Measurements from ENCODE around the gene ATRAID.

Gene ATRAID

DNA sequence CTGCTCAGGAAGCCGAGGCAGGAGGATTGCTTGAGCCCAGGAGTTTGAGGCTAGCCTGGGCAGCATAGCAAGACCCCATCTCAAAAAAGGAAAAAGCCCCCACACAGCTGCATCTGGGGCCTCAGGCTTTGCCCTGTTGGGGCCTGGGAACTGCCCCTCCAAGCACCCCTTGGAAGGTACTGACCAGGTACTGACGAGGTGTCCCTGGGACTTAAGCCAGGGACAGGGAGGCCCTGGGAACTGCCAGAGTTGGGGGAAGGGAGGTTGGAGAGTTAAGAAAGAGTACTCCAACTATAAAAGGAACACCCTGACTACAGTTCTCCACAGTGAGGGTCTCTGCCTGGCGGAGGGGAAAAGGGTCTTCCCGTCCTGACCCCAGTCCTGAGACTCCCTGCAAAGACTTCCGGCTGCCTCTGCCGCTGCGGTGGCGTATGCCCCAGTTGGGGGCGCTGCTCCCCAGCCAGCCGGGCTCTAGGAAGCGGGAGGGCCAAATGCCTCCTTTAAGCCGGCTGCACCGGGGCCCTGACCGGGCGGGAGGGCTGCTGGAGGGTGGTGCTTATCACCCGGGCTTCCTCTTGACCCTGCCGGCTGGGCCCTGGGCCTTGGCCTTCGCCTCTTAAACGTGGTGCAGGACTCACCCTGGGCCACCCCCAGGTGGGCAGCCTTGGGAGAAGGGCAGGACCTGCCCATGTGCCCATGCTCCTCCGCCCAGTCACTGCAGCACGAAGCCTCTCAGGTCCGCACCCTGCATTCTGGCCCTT, 38.2 kb downstream of the ATRAID start:
- peak in 1 of 2 donors; percentile 49 for DNase-seq (ENCODE audit: low read depth in 1 of 2, low spot score in 1 of 2)

DNA sequence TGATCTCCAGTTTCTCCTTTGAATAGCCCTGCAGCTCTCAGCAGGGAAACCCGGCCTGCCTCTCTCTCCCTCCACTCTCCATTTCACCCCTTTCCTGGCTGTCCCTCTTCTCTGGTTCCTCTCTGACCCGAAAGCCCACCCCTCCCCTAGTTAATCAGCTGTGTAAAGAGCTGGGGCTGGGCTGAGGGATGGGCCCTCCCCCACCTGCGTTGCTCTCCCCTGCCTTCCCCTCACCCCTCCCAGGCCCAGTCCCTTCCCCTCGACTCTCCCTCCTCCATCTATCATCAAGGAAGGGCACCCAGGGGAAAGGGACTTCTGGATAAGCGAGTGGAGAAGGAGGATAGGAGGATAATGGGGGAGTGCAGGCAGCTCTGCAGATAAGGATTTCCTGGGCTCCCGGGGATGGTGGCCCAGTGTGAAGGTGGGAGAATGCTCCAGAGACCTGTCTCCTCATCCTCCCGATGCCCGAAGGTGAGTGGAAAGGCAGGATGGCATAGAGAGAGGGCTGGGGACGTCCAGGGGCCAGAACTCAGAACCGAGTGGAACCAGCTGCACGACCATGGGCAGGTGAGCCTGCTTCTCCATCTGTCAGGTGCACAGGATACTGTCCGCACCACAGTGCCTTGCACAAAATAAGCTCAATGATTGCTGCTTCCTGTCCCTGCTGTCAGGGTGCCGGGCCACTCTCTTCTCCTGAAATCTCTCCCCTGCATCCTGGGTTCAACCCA, 39.0 kb downstream of the ATRAID start:
- no peak for DNase-seq (ENCODE audit: low read depth in 1 of 2, low spot score in 1 of 2)

- DNase-seq (ENCODE audit: low read depth in 1 of 2, low spot score in 1 of 2), result no peak
Measured at GRCh38 chr2:27251766-27252165, 39.9 kb downstream of the ATRAID start.

DNA sequence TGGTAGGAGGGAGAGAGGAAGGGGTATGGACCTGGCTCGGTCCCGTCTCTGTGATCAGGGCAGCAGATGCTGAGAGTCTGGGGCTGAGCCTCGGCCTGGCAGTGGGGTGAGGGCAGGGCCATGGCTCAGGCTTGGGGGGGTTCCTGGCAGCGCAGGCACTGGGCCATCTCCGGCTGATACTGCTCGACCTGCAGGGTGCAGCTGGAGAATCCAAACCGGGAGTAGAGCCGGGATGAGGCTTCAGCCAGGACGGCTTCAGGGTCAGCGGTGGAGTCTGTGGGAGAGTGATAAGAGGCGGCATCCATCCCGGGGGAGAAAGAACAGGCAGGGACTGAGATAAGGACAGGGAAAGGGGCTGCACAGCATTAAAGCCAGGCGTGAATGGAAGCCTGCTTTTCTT, 43.3 kb downstream of the ATRAID start:
- no peak for DNase-seq (ENCODE audit: low read depth in 1 of 2, low spot score in 1 of 2)

GRCh38 chr2:27255660-27256059, 43.8 kb downstream of the ATRAID start:
- DNase-seq (ENCODE audit: low read depth in 1 of 2, low spot score in 1 of 2), result no peak

DNA sequence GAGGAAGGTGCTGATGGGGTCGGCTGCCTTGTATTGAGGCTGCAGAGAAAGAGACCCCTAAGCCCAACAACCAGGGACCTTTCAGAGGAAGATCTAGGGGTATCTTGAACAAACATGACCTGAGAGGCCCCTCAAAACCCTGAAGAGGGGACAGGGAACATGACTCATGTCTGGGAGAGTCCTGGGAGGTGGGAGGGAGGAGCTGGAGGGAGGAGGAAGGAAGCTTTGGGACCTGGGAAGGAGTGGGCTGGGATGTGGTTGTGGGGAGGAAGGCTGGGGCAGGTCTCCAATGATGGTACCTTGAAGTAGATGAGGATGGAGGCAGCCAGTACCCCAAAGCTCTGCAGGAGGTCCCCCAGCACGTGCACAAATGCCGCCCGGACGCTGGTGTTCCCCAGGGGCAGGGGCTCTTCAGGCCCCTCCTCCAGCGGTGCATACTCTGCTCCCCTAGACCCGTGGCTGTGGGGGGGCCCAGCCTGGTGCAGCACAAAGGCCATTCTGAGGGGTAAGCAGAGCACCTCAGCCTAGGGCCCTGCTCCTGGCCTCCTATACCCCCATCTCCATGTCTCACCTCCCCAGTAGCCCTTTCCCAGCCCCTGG, 45.1 kb downstream of the ATRAID start:
- DNase-seq (ENCODE audit: low read depth in 1 of 2, low spot score in 1 of 2), result no peak

- no peak for DNase-seq (ENCODE audit: low read depth in 1 of 2, low spot score in 1 of 2)
Measured at GRCh38 chr2:27258051-27258450, 46.2 kb downstream of the ATRAID start.

GRCh38 chr2:27261241-27261925, 49.5 kb downstream of the ATRAID start:
- no peak for DNase-seq (ENCODE audit: low read depth in 1 of 2, low spot score in 1 of 2)

- no peak for DNase-seq (ENCODE audit: low read depth in 1 of 2, low spot score in 1 of 2)
Measured at GRCh38 chr2:27261926-27262298, 50.1 kb downstream of the ATRAID start.

GRCh38 chr2:27262379-27263286, 50.8 kb downstream of the ATRAID start, which contains the start of gene SLC30A3:
SLC30A3 (minus strand) TSS chr2:27263047; CDS start chr2:27262906, 141 bp downstream.
- DNase-seq (ENCODE audit: low read depth in 1 of 2, low spot score in 1 of 2), result peak; percentile 44 to 57

DNA sequence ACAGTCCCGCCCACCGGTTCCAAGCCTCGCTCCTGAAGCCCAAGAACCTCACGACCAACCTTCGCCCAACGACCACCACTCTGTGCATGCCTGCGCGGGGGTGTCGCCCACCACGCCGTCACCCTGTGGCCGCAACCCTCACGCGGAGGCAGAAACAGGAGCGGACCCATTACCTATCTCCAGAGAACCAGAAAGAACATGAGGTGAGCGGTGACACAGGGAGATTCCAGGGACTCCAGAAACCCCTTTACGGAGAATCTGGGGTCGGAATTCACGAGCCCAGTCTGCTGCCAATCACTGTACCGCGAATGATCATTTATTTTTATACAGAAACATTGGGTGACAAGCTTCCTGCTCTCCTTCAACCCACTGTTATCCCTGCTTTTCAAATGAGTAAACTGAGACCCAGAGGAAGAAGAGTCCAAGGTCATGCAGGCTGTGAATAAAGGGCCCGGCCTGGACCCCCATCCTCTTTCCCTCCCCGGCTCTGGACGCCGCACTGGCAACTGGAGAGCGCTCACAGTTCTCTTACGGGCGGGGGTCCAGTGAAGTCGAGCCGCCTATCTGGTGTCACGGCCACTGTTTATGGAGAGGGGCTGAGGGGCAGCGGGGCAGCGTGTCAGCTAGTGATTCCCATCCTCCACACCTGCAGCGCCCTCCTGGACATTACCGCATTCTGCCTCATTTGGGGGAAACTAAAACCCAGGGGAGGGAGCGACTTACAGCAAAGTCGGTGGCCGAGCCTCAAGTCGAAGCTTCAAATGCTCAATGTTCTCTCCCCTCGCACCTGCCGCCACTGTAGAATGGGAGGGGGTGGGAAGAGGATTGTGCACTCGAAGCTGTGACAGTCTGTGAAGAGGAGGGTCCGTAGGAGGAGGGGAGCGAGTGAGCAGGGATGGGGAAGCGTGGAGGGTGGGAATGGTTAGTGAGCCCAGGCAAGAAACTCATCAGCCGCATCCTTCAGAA, 51.7 kb downstream of the ATRAID start:
- DNase-seq (ENCODE audit: low read depth in 1 of 2, low spot score in 1 of 2), result no peak

DNA sequence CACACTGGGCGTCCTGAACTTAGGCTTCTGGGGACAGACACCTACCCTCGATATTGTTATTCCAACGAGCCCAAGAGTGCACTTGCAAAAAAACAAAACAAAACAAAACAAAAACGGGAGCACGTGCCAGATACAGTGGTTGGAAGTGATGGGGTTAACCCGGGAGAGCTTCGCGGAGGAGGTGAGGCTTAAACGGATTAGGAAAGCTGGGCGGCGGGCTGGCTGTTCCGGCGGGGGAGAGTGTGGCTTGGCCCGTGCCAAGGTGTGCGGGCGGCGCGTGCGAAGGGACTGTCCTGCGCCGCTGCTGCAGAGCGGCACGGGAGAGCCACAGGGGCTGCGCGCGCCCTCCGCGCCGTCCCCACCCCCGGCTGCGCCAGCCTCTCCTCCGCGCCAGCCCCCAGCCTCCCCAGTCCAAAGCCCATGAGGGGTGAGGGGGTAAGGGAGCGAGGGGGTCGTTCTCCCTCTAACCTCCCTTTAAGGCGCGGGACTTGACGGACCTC, 52.5 kb downstream of the ATRAID start:
- no peak for DNase-seq (ENCODE audit: low read depth in 1 of 2, low spot score in 1 of 2)

GRCh38 chr2:27264753-27265535, 53.1 kb downstream of the ATRAID start:
- peak; percentile 37 to 56 for DNase-seq (ENCODE audit: low read depth in 1 of 2, low spot score in 1 of 2)

DNA sequence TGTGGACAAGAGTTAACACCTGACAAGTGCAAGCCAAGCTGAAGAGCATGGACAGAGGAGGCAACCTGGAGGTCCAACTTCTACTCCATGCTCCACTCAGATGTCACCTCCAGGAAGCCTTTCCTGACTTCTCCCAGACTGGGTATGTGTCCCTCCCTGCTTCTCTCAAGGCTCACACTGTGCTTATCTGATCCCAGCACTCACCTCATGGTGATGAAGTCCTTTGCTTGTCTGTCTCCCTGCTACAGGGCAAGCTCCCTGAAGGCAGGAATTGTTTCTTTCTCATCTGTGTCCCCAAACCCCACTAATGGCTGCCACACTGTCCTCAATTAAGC, 53.7 kb downstream of the ATRAID start:
- DNase-seq (ENCODE audit: low read depth in 1 of 2, low spot score in 1 of 2), result no peak
